ENCODE results near the gene ELFN1.

The ELFN1 gene

DNA sequence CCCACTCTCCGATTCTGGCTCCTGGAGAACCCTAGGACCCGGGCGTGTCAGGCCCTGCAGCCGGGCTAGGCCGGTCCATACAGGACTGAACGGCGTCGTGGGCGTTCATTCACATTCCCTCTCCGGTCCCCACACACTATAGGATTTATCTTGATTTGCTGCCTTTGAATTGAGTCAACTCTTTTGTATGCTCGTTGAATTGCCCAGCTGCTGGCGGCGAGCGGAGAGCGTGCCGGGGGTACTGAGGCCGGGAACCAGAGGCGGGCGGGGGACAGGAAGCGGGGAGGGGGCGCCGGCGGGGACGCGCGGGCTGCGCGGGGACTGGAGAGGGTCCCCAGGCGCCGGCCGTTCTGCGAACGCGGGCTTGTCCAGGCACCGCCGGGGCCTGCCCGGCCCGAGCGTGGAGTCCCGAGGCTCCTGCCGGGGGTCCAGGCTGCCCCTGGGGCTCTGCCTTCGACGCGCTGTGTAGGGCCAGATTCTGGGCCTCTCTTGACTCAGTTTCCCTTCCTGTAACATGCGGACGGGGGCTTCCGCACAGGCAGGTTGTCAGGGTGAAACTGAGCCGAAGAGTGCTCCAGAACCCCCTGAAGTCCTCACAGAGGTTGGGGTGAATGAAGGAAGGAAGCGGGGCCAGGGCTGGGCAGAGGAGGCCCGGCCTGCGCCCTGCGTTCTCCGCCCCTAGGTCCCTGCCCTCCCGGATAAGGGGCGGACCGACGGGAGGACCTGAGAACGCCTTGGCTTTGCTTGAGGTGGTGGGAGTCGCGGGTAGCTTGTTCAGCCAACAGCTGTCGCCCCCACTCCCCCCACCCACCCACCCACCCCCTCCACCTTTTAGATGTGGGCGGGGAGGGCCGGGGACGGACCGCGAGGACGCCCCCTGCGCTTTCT, 769 bp upstream of the ELFN1 start:
- DNase-seq (ENCODE audit: low spot score): no peak
- TF ChIP-seq, protein P1, sequence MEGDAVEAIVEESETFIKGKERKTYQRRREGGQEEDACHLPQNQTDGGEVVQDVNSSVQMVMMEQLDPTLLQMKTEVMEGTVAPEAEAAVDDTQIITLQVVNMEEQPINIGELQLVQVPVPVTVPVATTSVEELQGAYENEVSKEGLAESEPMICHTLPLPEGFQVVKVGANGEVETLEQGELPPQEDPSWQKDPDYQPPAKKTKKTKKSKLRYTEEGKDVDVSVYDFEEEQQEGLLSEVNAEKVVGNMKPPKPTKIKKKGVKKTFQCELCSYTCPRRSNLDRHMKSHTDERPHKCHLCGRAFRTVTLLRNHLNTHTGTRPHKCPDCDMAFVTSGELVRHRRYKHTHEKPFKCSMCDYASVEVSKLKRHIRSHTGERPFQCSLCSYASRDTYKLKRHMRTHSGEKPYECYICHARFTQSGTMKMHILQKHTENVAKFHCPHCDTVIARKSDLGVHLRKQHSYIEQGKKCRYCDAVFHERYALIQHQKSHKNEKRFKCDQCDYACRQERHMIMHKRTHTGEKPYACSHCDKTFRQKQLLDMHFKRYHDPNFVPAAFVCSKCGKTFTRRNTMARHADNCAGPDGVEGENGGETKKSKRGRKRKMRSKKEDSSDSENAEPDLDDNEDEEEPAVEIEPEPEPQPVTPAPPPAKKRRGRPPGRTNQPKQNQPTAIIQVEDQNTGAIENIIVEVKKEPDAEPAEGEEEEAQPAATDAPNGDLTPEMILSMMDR (IDR thresholded peaks at IDR 0.05; ENCODE audit: extremely low read depth, missing control alignments): no peak

DNA sequence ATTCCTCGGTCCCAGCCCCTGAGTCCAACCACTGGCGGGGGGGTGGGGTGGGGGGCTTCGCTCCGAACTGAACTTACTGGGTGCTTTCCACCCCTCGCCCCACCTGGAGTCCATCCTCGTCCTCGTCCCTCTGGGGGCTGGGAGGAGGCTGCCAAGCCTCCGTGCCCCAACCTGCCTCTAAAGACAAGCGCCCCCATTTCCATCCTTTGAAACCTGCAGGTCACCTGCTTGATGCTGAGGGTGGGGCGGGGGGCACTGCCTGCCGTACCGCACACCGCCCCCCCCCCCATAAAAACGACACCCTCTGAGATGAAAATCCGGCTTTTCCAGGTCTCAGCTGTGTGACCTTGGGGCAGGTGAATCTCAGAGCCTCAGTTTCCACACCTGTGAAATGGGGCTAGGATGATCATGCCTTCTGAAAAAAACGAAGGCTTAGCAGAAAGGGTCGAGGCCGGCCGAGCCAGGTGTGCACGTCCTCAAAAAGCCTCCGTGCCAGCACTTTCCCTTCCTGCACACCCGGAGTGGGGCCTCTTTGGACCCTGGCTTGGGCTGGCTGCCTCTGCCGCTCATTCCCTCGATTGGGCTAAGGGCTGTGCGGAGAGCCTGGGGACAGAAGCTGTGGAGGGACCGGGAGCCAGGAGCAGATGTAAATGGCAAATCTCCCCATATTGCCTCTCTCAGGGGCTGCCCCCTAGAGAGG, 967 bp downstream of the ELFN1 start:
- TF ChIP-seq, protein P1 (IDR thresholded peaks at IDR 0.05; ENCODE audit: extremely low read depth, missing control alignments): no peak
- DNase-seq (ENCODE audit: low spot score): no peak

DNA sequence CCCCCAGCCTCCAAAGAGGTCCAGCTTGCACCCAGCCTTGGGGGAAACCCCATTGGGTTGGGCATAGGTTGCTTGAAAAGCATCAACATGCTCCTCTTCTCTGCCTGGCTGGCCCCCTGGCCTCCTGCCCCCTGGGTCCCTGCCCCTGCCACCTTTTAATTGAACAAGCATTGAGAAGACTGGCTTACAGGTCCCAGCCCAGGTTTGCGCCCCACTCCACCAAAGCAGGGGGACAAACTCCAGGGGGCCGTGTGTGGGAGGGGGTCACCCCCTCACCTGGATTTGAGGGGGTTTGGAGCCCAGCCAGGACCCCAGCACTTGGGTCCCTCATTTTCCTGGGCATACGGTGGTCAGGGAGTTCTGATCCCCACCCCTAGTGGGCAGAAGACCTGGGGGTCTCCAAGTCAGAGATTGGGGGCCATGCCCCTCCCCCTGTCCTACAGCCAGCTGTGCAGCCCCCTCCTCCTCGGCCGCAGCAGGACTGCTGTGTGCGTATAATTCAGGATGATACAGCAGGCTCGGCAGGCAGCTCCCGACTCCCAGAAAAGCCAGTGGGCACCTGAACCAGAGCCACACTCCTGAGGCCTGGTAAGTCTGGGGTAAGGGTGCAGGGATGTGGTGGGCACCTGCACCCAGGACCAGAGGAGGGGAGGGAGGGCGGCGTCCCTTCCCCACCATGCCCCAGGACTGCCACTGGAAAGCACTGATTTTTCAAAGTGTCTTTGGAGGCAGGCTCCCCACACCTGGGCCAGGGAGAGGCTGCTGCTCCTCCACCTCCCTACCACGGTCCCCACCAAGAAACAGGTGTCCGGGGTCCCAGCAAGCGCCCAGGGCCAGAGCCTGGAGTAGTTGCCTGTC, 1.7 kb downstream of the ELFN1 start:
- TF ChIP-seq, protein P1 (IDR thresholded peaks at IDR 0.05; ENCODE audit: extremely low read depth, missing control alignments): no peak
- no peak for DNase-seq (ENCODE audit: low spot score)

GRCh38 chr7:1672851-1673486, 2.9 kb downstream of the ELFN1 start:
- no peak for DNase-seq (ENCODE audit: low spot score)
- TF ChIP-seq, protein P1 (IDR thresholded peaks at IDR 0.05; ENCODE audit: extremely low read depth, missing control alignments): no peak

- TF ChIP-seq, protein P1 (IDR thresholded peaks at IDR 0.05; ENCODE audit: extremely low read depth, missing control alignments): no peak
- DNase-seq (ENCODE audit: low spot score): no peak
These were observed 3.6 kb downstream of the ELFN1 start for GRCh38 chr7:1673581-1674118.

DNA sequence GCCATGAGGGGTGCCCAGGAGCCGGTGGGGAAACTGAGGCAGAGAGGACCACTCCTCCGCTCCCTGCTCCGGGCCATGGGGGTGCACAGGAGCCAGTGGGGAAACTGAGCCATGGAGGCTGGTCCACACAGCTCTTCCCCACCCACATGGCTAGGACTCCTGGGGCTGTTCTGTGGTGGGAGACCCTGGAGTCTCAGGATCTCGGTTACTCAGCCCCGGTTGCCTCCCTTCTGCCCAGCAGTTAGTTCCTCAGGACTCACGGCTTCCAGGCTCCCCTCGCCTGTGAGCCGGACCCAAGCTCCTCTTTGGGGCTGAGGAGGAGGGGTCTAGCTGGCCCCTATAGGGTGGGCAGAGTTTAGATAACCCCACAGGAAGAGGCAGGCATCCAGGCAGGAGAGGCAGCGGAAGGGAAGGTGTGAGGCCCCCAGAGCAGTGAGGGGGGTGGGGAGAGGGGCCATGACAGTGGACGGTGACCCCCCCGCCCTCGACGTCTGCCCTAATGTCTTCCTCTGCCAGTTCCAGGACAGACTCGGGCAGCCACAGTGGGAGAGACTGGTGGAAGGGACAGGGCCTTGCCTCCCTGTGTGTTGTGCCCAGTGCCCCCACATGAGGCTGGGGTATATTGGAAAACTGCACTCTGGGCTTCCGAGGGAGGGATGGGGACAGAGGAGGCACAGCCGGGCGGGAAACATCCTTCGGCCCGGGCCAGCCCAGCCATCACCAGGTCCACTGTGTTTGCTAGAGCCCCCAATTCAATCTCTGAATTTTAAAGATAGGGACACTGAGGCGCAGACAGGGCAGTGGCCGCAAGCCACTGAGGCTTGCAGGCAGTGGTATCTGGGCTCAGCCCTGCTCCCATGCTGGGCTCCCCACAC, 4.3 kb downstream of the ELFN1 start:
- no peak for DNase-seq (ENCODE audit: low spot score)
- TF ChIP-seq, protein P1 (IDR thresholded peaks at IDR 0.05; ENCODE audit: extremely low read depth, missing control alignments): no peak
